Suprapubic skin (tissue), 4 donors: ENCODE results near the gene RPS6KB1.
"Not testable (repeated sequence)": the region's sequence is repeated elsewhere in the genome, so short reads cannot be mapped to it uniquely, and the experiment has no call there.

Source experiments
- CTCF ChIP-seq, 2 donors: fragments of 200-600 bp in 1 of 2; fragments of 450-650 bp in 1 of 2; sonication (generic) in 1 of 2; IDR thresholded peaks; one replicate each; pipeline ENCODE4 v1.5.1; 2016 to 2019; ENCODE audit warnings: antibody characterized with exemption in 2 of 2, mild to moderate bottlenecking in 1 of 2, moderate library complexity in 1 of 2
- POLR2A ChIP-seq, 2 donors: fragments of 450-650 bp; IDR thresholded peaks; one replicate each; pipeline ENCODE4 v1.6.1; 2017; ENCODE audit warnings: antibody characterized with exemption in 2 of 2, mild to moderate bottlenecking in 2 of 2, moderate library complexity in 2 of 2
- POLR2AphosphoS5 ChIP-seq, 3 donors: sonication (generic); formaldehyde crosslinking; IDR thresholded peaks; one replicate each; pipeline ENCODE4 v1.6.1; 2017; ENCODE audit warnings: antibody characterized with exemption in 3 of 3

GRCh38 chr17:59975166-59975565 lies 82.2 kb downstream of the RPS6KB1 start:
- TF ChIP-seq CTCF, POLR2A, POLR2AphosphoS5 (IDR thresholded peaks at IDR 0.05): not testable (repeated sequence)
